HG03097 (cell line): ENCODE results near the gene MTMR3.
"Not testable (repeated sequence)": the region's sequence is repeated elsewhere in the genome, so short reads cannot be mapped to it uniquely, and the experiment has no call there.

Experiments used
- ATAC-seq: cut with Tn5 transposase; IDR thresholded peaks from one replicate; pipeline ENCODE4 v1.9.1; 2021; ENCODE audit not compliant: unreplicated experiment, low FRiP score

Gene MTMR3

DNA sequence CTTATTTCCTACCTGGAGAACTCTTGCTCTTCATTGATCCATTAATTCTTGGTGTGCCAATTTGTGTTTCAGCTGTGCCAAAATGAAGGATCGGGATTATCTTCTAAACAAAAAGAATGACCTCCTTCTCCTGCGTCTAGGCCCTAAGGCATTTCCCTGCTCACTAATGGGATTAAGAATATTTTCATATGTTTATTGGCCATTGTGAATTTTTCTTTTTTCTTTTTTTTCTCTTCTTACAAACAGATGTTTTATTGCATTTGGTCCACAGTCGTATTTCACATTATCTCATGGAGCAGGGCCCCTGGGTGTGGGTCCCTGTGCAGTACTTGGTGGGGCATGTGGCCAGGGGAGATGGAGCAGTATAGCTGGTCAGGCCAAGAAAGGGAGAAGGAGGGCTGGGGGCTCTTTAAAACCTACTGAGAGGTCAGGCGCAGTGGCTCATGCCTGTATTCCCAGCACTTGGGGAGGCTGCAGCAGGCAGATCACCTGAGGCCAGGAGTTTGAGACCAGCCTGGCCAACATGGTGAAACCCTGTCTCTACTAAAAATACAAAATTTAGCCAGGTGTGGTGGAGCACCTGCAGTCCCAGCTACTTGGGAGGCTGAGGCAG lies 162.0 kb downstream of the MTMR3 start:
- ATAC-seq, result no peak

DNA sequence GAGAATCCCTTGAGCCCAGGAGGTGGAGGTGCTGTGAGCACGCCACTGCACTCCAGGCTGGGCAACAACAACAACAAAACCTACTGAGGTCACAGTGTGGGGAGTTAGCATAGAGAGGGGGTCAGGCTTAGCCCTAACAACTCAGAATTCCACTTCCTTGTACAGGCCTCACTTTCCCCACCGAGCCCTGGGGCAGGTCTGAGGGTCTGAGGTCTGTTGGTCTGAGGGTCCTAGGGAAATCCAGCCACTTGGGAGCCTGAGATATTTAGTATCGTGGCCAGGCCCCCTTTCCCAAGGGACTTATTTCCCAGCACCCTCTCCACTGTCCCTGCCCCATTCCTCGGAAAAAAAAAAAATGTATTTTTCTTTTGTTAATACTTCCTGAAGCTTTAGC lies 162.5 kb downstream of the MTMR3 start:
- ATAC-seq, result no peak

DNA sequence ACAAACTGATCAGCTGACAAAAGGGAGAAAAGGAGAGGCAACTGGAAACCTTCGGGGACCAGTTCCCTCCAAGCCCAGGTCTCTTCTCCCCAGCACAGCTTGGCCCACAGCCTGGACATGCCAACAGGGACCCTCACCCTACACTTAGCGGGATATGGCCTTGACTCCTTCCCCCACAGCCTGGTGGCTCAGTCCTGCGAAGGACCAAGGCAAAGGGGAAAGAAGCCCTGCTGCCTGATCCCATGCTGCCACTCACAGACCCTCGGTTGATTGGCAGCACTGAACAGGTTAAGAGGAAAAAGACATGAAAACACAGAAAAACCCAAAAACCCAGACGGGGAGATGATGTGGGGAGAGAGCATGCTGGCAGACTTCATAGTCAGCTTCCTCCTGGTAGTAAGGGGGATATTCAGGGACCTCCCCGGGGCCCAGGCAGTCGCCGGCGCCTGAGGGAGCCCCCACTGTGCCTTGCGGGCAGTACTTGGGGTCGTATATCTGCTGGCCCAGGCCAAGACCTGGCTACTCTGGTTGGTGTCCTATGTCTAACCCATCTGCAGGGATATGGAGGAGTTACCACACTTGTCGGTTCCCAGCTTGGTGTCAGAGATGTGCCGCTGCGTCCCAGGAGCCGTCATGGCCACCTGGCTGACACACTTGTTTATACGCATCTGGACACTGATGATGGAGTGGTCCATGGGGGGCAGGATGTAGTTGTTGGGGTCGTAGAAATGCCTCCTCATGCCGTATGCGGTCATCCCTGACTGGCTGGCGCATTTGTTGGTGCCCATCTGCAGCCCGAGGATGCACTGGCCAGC lies 163.1 kb downstream of the MTMR3 start:
- no peak for ATAC-seq

DNA sequence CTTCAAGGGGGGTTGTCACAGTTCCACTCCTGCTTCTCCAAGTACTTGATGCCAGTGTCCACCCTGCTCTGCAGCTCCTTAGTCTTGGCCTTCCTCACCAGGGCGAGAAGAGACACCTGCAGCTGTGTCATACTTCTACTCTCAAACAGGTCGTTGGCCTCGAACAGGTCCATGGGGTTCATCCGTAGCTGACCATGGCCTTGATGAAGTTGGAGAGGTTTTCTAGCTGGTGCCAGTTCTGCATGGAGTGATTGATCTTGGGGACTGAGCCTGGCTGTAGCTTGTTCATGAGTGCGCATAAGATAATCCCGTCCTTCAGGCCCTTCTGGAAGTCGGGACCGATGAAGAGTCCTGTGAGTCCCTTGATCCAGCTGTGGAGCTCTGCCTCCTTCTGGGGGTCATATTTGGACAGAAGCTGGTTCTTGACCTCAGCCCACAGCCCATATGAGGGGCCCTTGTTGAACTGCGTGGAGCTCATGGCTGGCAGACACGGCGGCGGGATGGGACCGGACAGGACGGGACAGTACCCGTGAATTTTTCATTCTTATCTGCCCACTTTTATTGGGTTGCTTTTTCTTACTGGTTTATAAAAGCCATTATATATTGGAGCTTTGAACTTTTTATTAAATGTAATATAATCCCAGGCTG lies 163.9 kb downstream of the MTMR3 start:
- no peak for ATAC-seq

DNA sequence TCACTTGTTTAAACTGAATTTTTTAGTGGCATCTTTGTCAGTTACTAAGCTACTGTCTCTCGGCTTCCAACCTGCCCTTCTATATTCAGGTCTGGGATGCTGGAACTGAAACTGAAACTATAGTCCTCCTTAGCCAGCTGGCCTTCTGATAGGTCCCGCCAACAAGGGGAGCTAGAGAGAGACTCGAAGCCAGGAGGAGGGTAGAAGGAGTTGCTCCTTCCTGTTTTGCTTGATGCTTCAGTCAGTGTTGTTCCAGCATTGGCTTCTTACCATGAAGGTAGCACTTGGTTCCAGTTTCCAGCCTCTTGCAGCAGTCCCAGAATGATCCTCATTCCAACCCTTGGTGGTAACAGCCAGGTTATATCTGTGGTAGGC lies 164.4 kb downstream of the MTMR3 start:
- no peak for ATAC-seq

DNA sequence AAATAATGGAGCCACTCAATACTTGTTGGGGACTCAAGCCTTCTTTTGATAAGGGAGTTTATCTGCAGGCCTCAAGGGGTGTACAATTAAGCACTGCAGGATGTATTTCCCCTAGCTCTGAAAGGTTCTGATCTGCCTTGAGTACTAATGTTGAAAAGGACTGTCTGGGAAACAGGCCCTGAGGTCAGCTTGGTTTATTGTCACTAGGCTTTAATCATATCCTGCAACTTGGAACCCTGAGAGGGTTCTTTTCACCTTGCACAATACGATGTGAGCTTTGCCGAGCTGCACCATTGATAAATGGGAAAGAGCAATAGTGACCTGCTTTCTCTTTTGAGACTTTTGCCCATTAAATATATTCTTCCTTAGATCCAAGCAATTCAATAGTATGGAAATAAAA lies 165.7 kb downstream of the MTMR3 start:
- no peak for ATAC-seq

DNA sequence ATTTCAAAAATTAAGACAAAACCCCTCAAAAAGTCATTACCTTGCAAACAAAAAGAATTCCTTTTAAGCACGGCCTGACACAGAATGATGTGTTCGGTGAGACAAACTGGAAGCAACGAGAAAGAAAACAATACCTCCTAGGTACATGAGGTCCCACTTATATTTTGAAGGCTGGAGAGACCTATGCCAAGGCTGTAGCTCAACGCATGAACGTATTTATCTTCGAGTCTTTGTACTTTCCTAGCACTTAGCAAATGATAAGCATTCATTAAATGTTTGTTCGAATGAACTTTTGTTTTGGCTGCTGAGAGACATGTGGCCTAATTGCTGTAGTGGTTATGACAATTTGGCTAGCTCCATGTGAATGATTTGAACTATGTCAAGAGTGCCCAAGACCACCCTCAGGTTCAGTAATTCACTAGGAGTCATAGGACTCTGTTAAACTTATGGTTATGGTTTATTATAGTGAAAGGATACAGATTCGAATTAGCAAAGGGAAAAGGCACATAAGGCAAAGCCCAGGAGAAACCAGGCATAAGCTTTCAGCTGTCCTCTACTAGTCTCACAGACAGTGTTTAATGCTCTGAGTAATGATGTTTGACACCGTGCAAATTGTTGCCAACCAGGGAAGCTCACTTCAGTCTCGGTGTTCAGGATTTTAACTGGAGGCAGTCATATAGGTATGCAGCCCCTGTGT lies 171.2 kb downstream of the MTMR3 start:
- ATAC-seq, result no peak

DNA sequence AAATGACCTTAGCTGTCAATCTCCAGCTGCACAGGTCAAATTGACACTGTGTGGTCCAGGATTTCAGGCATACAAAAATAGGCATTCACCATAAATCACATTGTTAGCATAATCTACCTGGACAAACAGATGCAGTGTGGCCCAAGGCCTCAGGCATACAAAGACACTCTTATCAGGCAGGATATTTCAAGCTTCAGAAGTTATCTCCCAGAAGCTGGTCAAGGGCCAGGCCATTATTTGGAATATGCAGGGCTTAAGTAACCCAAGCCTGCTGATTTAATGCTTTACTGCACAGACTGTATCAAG lies 171.7 kb downstream of the MTMR3 start:
- no peak for ATAC-seq

DNA sequence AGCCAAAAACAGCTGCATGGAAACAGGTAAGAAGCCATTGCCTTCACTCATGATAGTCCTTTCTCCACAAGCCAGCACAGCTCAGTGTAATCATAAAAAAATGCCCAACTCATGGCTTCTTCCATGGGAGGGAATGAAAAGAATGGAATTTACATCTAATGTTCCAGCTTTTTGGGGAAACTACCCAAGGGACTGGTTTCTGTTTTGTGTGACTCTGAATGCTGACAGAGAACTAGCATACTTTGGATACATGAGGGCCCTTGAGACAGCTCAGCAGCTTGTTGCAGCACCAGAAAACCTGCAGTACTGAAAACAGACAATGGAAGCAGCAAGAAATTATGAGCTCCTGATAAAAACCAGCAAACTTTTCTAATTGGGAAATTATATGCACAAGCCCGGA lies 173.0 kb downstream of the MTMR3 start:
- ATAC-seq, result no peak

DNA sequence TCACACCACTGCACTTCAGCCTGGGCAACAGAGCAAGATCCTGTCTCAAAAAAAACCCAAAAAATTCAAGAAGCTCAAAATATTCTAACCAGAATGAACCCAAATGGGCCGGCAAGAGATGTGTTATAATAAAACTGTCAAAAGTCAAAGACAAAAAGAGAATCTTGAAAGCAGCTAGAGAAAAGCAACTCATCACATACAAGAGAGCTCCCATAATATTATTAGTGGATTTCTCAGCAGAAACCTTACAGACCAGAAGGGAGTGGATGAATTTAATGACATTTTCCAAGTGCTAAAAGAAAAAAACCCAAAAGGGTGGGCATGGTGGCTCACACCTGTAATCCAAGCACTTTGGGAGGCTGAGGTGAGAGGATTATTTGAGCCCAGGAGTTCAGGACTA lies 174.4 kb downstream of the MTMR3 start:
- no peak for ATAC-seq

DNA sequence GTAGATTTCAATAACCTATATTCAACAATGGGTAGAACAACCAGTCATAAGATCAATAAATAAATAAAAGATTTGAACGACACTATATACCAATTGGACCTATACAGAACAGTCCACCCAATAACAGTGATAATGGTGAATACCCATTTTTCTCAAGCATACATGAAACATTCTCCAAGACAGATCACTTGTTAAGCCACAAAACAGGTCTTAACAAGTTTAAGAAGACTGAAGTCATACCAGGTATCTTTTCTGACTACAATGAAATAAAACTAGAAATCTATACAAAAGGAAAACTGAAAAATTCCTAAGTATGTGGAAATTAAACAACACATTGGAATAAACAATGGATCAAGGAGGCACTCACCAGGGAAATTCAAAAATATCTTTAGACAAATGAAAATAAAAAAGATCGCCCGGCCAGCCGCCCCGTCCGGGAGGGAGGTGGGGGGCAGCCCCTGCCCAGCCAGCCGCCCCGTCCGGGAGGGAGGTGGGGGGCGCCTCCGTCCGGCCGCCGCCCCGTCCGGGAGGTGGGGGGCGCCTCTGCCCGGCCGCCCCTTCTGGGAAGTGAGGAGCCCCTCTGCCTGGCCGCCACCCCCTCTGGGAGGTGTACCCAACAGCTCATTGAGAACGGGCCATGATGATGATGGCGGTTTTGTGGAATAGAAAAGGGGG lies 176.5 kb downstream of the MTMR3 start:
- ATAC-seq, result not testable (repeated sequence)

DNA sequence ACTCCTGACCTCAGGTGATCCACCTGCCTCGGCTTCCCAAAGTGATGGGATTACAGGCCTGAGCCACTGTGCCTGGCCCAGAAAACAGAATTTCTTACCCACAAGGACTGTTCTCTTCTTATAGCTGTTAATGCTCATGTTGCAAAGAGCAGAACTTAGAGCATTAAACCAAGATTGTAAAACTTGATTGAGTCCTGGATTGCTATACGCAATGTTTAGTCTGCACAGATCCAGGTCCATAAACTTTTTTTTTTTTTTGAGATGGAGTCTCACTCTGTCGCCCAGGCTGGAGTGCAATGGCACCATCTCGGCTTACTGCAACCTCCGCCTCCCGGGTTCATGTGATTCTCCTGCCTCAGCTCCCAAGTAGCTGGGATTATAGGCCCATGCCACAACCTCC lies 178.1 kb downstream of the MTMR3 start:
- ATAC-seq, result not testable (repeated sequence)

DNA sequence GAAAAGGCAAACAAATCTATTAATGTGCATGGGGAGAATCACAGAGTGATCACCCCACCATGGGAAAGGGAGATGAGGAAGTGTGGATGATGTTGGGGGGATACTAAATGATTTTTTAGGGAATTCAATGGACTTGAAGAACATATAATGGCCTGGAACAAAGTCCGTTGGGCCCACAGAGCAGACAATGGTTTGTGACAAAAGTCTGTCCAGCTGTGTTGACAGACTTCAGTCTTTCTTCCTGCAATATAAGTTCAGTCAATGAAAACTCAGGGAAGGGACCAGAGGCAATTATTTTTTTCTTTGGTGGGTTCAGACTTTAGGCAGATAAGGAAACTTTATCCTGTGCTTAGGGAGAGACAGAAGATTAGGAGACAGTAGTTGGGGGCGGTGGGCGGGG lies 179.3 kb downstream of the MTMR3 start:
- no peak for ATAC-seq

DNA sequence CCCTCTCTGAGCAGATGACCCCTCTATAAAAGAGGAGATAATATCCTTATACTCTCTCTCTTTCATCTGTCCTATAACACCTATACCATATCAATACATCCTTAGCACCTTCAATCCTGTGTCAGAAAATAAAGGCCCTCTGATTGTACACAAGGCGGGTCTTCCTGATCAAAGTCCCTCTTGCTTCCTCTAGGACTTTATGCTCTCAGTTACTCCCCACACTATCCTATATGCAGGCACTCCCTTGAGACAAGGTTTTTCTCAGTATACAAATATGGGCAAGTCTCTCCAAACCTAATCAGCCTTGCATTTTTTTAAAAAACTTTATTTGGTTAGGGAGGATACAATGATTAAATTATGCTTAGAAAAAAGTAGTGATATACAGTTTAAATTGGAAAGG lies 180.0 kb downstream of the MTMR3 start:
- ATAC-seq, result no peak

DNA sequence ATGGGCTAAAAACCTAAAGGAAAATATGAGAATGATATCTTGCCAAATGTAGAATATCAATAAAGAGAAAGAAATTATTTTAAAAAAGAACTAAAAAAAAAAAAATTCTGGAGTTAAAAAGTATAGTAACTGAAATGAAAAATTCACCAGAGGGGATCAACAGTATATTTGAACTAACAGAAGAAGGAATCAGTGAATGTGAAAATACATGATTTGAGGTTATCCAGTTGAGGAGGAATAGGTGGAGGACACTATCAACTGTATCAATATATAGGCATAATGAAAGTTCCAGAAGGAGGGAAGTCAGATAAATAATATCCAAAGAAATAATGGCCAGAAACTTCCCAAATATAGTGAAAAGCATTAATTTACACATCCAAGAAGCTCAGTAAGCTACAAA lies 181.2 kb downstream of the MTMR3 start:
- no peak for ATAC-seq

DNA sequence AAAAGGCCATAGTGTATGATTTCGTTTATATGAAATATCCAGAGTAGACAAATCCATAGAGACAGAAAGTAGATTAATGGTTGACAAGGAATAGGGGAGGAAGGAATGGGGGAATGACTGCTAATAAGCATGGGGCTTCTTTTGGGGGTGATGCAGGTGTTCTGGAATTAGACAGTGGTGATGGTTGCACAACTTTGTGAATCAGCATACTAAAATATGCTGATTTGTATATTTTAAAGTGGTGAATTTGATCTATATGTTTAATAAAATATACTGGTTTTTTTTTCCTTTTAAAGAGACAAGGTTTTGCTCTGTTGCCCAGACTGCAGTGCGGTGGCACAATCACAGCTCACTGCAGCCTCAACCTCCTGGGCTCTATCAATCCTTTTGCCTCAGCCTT lies 190.8 kb downstream of the MTMR3 start:
- no peak for ATAC-seq

DNA sequence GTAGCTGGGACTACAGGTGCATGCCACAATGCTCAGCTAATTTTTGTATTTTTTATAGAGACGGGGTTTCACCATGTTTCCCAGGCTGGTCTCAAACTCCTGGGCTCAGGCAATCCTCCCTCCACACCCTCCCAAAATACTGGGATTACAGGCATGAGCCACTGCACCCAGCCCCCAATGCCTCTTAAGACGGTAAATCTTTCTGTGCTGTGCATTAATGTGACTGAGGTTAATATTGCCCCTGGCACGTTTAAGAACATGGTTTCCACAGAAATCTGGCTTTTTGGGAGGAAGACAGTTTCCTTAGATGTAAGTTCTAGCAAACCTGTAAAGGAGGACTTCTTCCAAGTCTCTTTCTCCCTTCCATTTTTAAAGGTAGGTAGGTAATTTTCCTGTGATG lies 191.2 kb downstream of the MTMR3 start:
- ATAC-seq, result no peak

DNA sequence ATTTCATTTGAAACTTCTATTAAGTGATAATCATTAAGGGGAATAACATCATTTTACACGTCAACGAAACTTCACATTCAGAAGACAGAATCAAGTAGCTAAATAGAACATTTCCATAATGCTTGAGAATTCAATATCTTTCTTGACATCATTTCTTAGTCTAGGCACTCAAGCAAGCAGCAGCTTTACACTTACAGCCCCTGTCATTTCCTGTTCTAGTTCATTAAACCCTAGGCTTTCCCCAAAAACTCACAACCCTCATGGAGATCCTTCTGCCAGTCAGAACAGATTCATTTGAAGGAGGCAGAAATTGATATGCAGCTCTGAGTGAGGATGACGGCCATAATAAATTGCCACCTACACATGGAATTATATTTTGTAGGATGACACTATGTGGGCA lies 192.0 kb downstream of the MTMR3 start:
- ATAC-seq, result no peak

DNA sequence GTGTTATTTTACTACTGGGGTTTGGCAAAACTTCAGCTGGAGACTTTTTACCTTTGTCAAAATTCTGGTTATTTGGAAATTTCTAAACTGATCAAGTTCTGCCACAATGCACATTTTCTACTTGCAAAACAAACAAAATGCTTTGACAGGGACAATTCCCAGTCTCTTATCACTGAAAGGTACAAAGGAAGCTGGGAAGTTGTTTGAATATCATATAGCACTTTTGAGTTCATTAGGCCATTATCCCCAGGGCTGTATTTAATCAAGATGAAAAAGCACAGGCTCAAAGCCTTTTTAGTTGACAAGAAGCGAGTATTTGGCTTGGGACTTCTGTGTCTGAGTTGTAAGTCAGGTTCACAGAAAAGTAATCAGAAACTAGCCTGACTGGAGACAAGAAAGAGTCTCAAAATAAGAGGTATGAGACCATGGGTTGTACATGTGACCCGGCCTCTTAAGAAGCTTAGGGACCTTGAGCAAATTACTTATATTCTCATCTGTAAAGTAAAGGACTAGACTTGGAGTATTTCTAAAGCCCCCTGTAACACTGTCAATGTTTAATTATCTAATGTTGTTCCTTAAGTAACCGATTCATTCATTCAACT lies 194.4 kb downstream of the MTMR3 start:
- no peak for ATAC-seq
